Renal pelvis (tissue), 12 donors: Measurements from ENCODE around the gene PRKAG2. TPM values are rescaled to one million over a fixed set of nuclear protein-coding genes. Genes with fewer than 3 reads are reported as not detected.
A peak's percentile ranks its signal among the peaks of the same experiment; 100 is the strongest.
"Not testable (repeated sequence)": the region's sequence is repeated elsewhere in the genome, so short reads cannot be mapped to it uniquely, and the experiment has no call there.

Source experiments
- DNase-seq: peaks from one replicate; pipeline ENCODE4 v3.0.0-alpha.2; 2013
- long read RNA-seq, 16 experiments: transcript quantifications; one replicate each; lab custom pipeline, GENCODE V29; 2026
- polyA plus RNA-seq, 3 donors: library from polyadenylated mRNA; unstranded; fragments of 120-200 nt; gene quantifications; one replicate each; pipeline ENCODE4 v1.2.1, GENCODE V29; 2013; ENCODE audit not compliant: insufficient read length in 3 of 3

Gene PRKAG2
- polyA plus RNA-seq: 10 to 100 TPM; 26.3 to 40.0 (median 39.7) TPM
- long read RNA-seq, donor 1, transcript PRKAG2-203 (12 exons, 2,318 nt): major isoform, 7 of 14 reads
- long read RNA-seq, donor 1, partial matches to known transcripts: 0 of 14 reads
- long read RNA-seq, donor 1, other reads (novel, unspliced or antisense): 5 of 14 reads
- long read RNA-seq, donor 2, transcript PRKAG2-203 (12 exons, 2,318 nt): major isoform, 7 of 7 reads
- long read RNA-seq, donor 2, partial matches to known transcripts: 0 of 7 reads
- long read RNA-seq, donor 2, other reads (novel, unspliced or antisense): 0 of 7 reads
- long read RNA-seq, donor 3, partial matches to known transcripts: 0 of 2 reads
- long read RNA-seq, donor 3, other reads (novel, unspliced or antisense): 0 of 2 reads
- long read RNA-seq, donor 4, transcript PRKAG2-203 (12 exons, 2,318 nt): major isoform, 6 of 6 reads
- long read RNA-seq, donor 4, partial matches to known transcripts: 0 of 6 reads
- long read RNA-seq, donor 4, other reads (novel, unspliced or antisense): 0 of 6 reads
- long read RNA-seq, donor 5, partial matches to known transcripts: 0 of 3 reads
- long read RNA-seq, donor 5, other reads (novel, unspliced or antisense): 0 of 3 reads
- long read RNA-seq, donor 6, partial matches to known transcripts: 0 of 2 reads
- long read RNA-seq, donor 6, other reads (novel, unspliced or antisense): 0 of 2 reads
- long read RNA-seq, donor 7, transcript PRKAG2-203 (12 exons, 2,318 nt): major isoform, 5 of 5 reads
- long read RNA-seq, donor 7, partial matches to known transcripts: 0 of 5 reads
- long read RNA-seq, donor 7, other reads (novel, unspliced or antisense): 0 of 5 reads
- long read RNA-seq, donor 8, partial matches to known transcripts: 0 of 2 reads
- long read RNA-seq, donor 8, other reads (novel, unspliced or antisense): 0 of 2 reads
- long read RNA-seq, donor 9, partial matches to known transcripts: 0 of 4 reads
- long read RNA-seq, donor 9, other reads (novel, unspliced or antisense): 0 of 4 reads
- long read RNA-seq, donor 10, partial matches to known transcripts: 0 of 2 reads
- long read RNA-seq, donor 10, other reads (novel, unspliced or antisense): 0 of 2 reads
- long read RNA-seq, donor 11, partial matches to known transcripts: 0 of 4 reads
- long read RNA-seq, donor 11, other reads (novel, unspliced or antisense): 0 of 4 reads
- long read RNA-seq, donor 12, transcript PRKAG2-203 (12 exons, 2,318 nt): major isoform, 5 of 8 reads
- long read RNA-seq, donor 12, partial matches to known transcripts: 0 of 8 reads
- long read RNA-seq, donor 12, other reads (novel, unspliced or antisense): 0 of 8 reads
- long read RNA-seq, donor 13, partial matches to known transcripts: 0 of 1 reads
- long read RNA-seq, donor 13, other reads (novel, unspliced or antisense): 0 of 1 reads
- long read RNA-seq, donor 14, transcript PRKAG2-203 (12 exons, 2,318 nt): major isoform, 9 of 22 reads
- long read RNA-seq, donor 14, partial matches to known transcripts: 12 of 22 reads
- long read RNA-seq, donor 14, other reads (novel, unspliced or antisense): 0 of 22 reads
- long read RNA-seq, donor 15, transcript PRKAG2-203 (12 exons, 2,318 nt): major isoform, 5 of 8 reads
- long read RNA-seq, donor 15, partial matches to known transcripts: 0 of 8 reads
- long read RNA-seq, donor 15, other reads (novel, unspliced or antisense): 0 of 8 reads
- long read RNA-seq, donor 16, partial matches to known transcripts: 0 of 6 reads
- long read RNA-seq, donor 16, other reads (novel, unspliced or antisense): 0 of 6 reads

DNA sequence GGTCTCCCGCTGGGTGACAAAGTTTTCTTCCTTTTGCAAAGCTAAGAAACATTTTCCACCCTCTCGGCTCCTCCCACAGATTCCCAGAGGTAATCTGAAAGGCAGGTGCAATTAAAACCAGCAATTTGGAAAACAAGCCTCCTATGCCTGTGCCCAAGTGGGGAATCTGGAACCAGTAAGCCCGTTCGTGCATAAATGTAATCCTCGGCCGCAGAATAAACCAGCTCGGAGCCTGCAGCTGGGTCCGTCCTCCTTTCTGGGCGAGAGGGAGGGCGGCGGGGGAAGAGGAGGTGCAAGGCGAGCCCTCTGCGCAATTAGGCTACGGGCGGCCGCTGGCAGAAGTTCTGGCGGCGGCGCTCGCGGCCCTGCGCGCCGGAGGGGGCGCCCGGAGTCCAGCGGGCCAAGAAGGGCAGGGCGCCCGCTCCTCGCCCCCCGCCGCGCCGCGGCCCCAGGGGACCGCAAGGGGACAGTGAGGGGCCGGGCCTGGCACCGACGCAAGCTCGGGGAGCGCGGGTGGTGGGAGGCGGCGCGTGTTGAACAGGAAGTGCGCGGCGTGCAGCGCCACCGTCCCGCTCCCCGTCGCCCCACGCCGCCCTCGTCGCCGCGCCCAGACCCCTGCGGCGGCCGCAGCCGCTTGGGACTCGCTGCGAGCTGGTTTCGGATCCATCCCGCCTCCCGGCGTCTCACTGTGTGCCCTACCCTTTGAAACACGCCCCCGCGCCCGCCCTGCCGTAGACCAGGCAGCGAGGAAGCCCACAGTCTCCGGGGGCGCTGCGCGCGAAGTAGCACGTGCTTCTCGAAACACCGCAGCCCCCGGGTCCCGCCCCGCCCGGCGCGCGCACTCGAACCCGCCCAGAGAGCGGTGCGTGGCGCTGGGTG lies at the start of gene PRKAG2:
PRKAG2 (minus strand) TSS at position 217 of the 879 bp plus-strand sequence. CDS start 495 bp downstream, outside the sequence.
- peak; percentile 45 for DNase-seq

DNA sequence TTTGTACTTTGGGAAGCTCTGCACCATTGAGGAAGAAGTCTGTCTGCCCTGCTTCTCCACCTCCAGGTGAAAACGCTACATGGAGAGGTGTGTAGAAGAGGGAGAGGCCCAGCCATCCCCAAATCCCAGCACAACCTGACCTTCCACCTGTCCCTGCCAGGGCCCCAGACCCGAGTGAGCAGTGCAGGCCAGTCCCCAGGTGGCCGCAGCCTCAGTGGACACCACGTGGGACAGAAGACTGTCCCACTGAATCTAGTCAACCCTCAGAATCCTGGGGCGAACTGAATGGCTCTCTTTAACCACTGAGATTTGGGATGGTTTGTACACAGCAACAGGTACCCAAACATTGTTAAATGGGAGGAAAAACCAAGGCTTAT lies 49.4 kb upstream of the PRKAG2 start:
- DNase-seq: no peak

- DNase-seq: no peak
Observed at GRCh38 chr7:151925446-151926335, 48.8 kb upstream of the PRKAG2 start.

- no peak for DNase-seq
Observed at GRCh38 chr7:151924508-151924907, 47.6 kb upstream of the PRKAG2 start.

GRCh38 chr7:151924001-151924400 lies 47.1 kb upstream of the PRKAG2 start:
- DNase-seq: no peak

- DNase-seq: no peak
Observed at GRCh38 chr7:151923097-151923876, 46.4 kb upstream of the PRKAG2 start.

- DNase-seq: no peak
Observed at GRCh38 chr7:151921451-151921850, 44.5 kb upstream of the PRKAG2 start.

GRCh38 chr7:151920488-151920887 lies 43.6 kb upstream of the PRKAG2 start:
- DNase-seq: no peak

DNA sequence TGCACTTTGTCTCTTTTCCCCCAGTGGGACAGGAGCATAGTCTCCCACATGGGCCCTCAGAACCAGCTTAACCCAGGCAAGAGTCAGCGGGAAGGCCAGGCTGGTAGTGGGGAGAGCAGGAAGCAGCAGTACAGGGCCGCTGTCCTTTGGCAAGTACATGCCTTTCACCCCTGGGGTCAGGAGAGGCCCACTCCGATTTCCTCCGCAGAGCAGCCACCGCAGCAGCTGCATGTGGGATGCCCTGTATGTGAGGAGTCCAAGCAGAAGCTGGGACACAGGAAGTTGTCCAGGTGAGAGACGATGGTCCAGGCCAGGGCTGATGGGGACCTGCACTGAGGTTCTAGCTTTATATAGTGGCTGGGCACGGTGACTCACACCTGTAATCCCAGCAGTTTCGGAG lies 42.7 kb upstream of the PRKAG2 start:
- no peak for DNase-seq

- DNase-seq: no peak
Observed at GRCh38 chr7:151918510-151918843, 41.6 kb upstream of the PRKAG2 start.

DNA sequence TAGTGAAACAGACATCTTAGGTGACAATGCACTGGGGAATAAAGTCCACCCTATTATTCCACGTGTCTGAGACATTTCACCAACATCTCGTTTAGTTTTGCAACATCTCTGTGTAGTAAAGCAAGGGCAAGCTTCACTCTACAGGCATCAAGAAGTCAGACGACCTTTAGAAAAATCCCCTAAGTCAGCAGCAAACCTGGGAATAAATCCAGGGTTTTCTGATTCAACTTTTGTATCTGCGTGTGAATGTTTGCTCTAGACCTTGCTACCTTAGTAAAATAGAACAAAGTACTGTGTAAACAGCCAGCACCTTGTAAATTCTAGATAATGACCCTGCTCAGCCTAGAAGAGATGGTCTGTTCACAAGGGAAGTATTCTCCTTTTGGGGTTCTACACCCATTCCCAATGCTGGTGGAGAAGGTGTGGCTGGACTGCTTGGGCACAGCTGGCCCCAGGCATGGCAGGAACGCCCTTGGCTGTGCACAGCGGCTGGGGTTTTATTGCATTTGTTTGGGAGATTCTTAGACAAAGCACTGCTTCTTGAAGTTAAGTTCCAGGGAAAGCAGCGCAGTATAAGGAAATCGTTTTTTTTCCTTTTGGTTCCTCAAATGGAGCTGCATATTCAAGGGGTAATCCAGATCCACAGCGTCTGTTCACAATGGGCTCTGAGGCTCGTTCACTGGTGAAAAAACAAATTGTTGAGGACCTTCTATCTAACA lies 41.0 kb upstream of the PRKAG2 start:
- DNase-seq: no peak

DNA sequence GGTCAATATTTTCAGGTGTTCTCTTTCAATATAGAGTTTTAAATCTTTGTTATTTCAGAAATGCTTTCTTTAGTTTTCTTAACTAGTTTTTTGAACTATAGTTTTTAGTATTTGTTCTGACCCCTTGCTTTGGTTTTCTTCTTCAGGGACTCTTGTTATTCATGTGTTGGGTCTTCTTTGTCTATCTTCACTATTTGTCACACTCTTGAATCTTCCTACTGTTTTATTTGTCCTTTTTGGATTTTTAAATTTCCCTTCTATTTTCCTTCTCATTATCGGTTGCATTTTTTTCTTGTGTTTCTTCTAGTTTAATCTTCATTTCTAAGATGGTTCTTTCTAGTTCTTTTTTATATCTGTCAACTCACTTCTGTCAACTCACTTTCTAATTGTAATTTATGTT lies 37.1 kb upstream of the PRKAG2 start:
- no peak for DNase-seq

DNA sequence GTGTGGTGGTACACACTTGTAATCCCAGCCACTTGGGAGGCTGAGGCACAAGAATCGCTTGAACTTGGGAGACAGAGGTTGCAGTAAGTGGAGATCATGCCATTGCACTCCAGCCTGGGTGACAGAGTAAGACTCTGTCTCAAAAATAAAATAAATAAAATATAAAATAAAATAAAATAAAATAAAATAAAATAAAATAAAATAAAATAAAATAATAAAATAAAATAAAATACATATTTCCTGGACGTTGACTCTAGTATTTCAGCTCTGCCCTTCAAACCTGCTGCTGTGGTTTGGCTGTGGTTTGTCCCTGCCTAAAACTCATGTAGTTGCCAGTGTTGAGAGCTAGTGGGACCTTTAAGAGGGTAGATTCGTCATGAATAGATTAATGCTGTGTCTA lies 33.7 kb upstream of the PRKAG2 start:
- DNase-seq: not testable (repeated sequence)

DNA sequence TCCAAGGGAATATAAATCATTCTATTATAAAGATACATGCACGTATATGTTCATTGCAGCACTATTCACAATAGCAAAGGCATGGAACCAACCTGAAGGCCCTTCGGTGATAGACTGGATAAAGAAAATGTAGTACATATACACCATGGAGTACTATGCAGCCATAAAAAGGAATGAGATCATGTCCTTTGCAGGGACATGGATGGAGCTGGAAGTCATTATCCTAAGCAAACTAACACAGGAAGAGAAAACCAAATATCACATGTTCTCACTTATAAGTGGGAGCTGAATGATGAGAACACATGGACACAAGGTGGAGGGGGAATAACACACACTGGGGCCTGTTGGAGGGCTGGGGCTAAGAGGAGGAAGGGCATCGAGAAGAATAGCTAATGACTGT lies 30.2 kb upstream of the PRKAG2 start:
- DNase-seq: not testable (repeated sequence)

DNA sequence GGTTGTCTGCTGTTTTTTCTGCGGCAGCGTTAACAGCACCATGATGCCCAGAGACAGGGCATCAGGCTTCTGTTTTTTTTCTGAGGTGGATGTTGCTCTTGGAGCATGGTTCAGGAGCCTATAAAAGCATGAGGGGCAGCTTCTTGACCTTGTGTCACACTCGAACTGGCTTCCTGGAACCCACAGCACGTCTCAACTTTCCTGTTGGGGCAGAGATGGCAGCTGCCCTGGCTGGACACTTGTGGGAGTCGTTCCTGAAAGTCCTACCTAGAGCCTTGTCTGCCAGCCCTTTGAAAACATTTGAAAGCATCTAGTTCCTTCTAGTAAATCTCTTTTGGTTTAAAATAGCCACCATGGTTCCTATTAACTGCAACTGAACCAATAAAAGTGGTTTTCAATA lies 28.9 kb upstream of the PRKAG2 start:
- DNase-seq: no peak

DNA sequence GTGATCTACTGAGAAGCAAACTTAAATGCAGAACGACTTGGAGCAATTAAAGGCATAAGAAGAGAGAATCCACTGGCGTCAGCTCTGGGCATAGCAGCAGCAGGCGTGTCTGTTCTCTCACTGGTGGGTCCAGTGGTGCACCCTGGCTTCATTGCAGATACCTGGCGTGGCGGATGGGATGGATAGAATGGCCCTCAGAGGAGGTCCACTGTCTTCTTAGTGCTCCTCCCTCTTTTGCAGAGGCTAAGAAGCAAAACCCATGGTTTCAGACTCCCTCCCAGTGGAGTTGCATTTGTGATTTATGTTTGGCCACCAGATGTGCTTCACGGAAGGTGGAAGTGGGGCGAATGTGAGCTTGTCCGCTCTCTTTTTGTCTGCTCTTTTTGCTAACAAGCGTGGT lies 28.4 kb upstream of the PRKAG2 start:
- DNase-seq: no peak

DNA sequence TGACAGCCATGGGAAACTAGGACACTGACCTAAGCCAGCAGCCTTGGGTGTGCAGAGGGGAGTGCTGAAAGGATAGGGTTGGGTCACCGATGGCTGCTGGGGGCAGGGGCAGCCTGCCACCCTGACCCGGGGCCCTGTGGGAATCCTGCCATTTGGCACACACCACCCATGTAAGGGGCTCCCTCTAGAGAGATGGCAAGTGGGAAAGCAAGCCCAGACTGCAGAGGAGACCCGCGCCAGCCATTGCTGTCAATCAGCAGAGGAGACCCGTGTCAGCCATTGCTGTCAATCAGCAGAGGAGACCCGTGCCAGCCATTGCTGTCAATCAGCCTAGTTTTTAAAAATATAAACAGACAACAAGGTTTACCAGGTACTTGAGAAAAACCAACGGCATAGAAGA lies 27.4 kb upstream of the PRKAG2 start:
- no peak for DNase-seq
